ENCODE measurements around the gene PARP11.

Gene PARP11, protein sequence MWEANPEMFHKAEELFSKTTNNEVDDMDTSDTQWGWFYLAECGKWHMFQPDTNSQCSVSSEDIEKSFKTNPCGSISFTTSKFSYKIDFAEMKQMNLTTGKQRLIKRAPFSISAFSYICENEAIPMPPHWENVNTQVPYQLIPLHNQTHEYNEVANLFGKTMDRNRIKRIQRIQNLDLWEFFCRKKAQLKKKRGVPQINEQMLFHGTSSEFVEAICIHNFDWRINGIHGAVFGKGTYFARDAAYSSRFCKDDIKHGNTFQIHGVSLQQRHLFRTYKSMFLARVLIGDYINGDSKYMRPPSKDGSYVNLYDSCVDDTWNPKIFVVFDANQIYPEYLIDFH

DNA sequence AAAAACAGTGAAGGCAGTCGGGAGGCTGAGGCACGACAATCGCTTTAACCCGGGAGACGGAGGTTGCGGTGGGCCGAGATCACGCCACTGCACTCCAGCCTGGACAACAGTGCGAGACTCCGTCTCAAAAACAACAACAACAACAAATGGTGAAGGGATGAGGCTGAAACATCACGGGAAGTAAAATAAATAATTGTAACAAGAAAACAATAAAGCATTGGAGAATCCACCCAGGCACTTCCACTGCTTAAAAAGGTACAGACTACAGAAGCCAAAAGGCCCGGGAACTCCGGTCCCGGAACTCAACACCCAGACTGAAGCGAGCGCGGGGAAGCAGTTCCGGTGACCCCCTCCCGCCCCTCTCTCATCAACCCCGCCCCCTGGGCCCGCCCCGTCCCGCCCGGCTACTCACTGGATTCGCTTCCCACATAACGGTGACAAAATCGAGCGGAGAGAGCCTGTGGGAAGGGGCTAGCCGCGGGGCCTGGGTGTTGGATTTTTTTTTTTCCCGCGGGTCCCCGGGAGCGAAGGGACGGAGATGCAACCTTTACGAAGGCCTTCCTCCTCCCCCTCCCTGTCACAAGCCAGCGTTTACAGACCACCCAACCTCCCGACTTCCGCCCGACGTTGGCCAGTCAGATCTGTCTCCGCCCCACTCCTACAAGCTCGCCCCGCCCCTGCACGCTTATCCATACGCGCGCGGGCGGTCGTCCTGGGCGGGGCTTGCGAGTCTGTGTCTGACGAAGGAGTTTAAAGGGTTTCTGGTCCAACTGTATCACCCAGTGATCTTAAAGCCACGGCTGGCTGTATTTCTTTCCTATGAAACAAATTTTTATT lies at the start of gene PARP11:
PARP11 (minus strand) TSS at position 600 of the 837 bp plus-strand sequence; CDS start at position 430, 170 bp downstream.
- DNase-seq (ENCODE audit: low read depth in 2 of 2): peak; percentile 92 to 97

GRCh38 chr12:3922033-3922432 lies 48.8 kb upstream of the PARP11 start:
- no peak for DNase-seq (ENCODE audit: low read depth in 2 of 2)

GRCh38 chr12:3921526-3921925 lies 48.3 kb upstream of the PARP11 start:
- DNase-seq (ENCODE audit: low read depth in 2 of 2): no peak

DNA sequence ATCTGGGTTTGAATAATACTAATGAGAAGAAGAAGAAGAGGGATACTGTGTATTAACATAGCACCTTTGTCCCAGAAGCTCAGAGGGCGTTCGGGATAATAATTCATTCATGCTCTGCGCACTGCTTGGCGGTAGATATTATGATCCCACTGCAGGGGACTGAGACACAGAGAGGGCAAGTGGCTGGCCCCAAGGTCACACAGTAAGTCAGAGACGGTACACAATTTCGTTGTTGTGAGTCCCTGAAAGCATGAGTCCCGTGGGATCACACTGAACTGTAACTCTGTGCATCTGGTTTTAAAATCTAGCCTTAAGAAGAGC lies 47.9 kb upstream of the PARP11 start:
- DNase-seq (ENCODE audit: low read depth in 2 of 2): no peak

- DNase-seq (ENCODE audit: low read depth in 2 of 2): no peak
Observed at GRCh38 chr12:3920351-3921150, 47.4 kb upstream of the PARP11 start.

- DNase-seq (ENCODE audit: low read depth in 2 of 2): no peak
Observed at GRCh38 chr12:3913278-3913677, 40.1 kb upstream of the PARP11 start.

- no peak for DNase-seq (ENCODE audit: low read depth in 2 of 2)
Observed at GRCh38 chr12:3912863-3913262, 39.7 kb upstream of the PARP11 start.

GRCh38 chr12:3911409-3911808 lies 38.2 kb upstream of the PARP11 start:
- no peak for DNase-seq (ENCODE audit: low read depth in 2 of 2)

- no peak for DNase-seq (ENCODE audit: low read depth in 2 of 2)
Observed at GRCh38 chr12:3905664-3906063, 32.5 kb upstream of the PARP11 start.

GRCh38 chr12:3904999-3905398 lies 31.8 kb upstream of the PARP11 start:
- DNase-seq (ENCODE audit: low read depth in 2 of 2): no peak

DNA sequence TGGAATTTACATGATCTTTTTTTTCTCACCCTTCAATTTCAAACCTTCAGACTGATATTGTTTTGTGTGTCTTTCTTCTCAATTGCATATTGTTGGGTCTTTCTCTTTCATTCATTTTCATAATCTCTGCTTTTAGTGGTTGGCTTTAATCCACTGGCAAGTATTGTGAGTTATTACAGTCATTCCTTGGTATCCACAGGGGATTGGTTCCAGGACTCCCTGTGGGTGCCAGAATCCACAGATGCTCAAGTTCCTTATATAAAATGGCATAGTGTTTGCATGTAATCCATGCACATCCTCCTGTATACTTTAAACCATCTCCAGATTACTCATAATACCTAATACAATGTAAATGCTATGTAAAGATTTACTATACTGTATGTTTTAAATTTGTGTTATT lies 29.7 kb upstream of the PARP11 start:
- DNase-seq (ENCODE audit: low read depth in 2 of 2): no peak

- no peak for DNase-seq (ENCODE audit: low read depth in 2 of 2)
Observed at GRCh38 chr12:3901116-3901515, 27.9 kb upstream of the PARP11 start.

DNA sequence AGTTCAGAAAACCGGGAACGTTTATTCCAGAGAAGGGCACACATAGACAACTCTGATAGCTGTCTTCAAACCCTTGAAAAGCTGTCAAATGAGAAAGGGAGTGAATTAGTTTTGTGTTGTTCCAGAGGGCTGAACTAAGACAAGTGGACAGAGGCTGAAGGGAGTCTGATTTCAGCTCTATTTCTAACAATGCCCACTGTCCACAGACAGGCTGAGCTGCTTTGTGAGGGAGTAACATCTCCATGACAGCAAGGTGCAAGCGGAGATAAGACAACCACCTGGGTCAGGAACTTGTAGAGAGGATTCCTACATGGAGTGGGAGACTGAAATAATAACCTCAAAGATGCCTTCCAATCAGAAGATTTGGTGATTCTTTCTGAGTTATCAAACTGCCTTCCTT lies 25.6 kb upstream of the PARP11 start:
- DNase-seq (ENCODE audit: low read depth in 2 of 2): no peak

- DNase-seq (ENCODE audit: low read depth in 2 of 2): no peak
Observed at GRCh38 chr12:3897371-3897971, 24.3 kb upstream of the PARP11 start.

- DNase-seq (ENCODE audit: low read depth in 2 of 2): no peak
Observed at GRCh38 chr12:3896801-3897351, 23.7 kb upstream of the PARP11 start.

- no peak for DNase-seq (ENCODE audit: low read depth in 2 of 2)
Observed at GRCh38 chr12:3896356-3896755, 23.2 kb upstream of the PARP11 start.

- DNase-seq (ENCODE audit: low read depth in 2 of 2): no peak
Observed at GRCh38 chr12:3892631-3893030, 19.4 kb upstream of the PARP11 start.

DNA sequence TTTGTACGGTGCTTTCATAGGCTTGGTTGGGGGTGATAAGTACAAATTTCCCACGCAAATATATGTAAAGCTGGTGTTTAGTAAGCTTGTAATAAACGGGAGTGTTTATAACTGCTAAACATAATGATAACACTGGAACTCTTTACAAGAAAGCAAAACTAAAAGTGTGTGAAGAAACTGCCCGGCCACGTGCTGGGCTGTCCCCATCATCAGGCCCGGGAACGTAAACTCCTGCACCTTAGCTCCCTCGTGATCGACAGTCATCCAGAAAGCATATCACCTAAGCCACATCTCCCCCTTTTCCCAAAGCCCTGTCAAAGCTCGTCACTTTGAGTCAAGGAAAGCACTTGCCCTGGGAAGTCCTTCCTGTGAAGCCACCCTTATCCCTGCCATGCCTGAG lies 18.0 kb upstream of the PARP11 start:
- no peak for DNase-seq (ENCODE audit: low read depth in 2 of 2)

- no peak for DNase-seq (ENCODE audit: low read depth in 2 of 2)
Observed at GRCh38 chr12:3888659-3889058, 15.5 kb upstream of the PARP11 start.

- no peak for DNase-seq (ENCODE audit: low read depth in 2 of 2)
Observed at GRCh38 chr12:3885277-3886094, 12.3 kb upstream of the PARP11 start.

DNA sequence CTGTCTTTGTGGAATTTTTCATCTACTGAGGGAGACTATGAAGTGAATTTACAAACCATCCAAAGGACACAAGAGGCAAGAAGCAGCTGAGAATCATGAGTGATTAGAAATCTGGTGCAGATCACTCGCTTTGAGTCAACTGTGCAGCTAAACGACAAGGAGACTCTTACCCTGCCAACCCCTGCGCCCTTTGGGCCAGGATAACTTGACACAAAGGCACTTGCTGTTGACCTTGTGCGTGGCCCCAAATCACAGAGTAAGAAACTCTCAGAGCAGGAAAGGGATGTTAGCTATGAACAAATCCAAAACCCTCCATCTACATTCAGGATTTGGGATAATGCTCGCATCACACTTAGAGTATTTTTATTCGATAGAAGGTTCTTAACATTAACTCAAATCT lies 11.5 kb upstream of the PARP11 start:
- no peak for DNase-seq (ENCODE audit: low read depth in 2 of 2)

All from stimulated activated CD8-positive, alpha-beta memory T cell treated with anti-CD3 and anti-CD28 coated beads, Interleukin-2, amount 100 ng/mL, for 1 hour (primary cell).